Neuron (in vitro differentiated cells): Measurements from ENCODE around the gene ARHGAP42.
"Not testable (repeated sequence)": the region's sequence is repeated elsewhere in the genome, so short reads cannot be mapped to it uniquely, and the experiment has no call there.

Experiments used
- H2AFZ ChIP-seq: one replicate; pipeline ENCODE4 v1.6.1; 2013; ENCODE audit warnings: low read depth, mild to moderate bottlenecking, inconsistent platforms, low read length, moderate library complexity
- H3K27me3 ChIP-seq: one replicate; pipeline ENCODE4 v1.6.1; 2013; ENCODE audit warnings: low read length; ENCODE audit not compliant: insufficient read depth
- H3K36me3 ChIP-seq: one replicate; pipeline ENCODE4 v1.6.1; 2013; ENCODE audit warnings: low read length; ENCODE audit not compliant: insufficient read depth
- H3K4me1 ChIP-seq: one replicate; pipeline ENCODE4 v1.6.1; 2013; ENCODE audit warnings: low read length; ENCODE audit not compliant: insufficient read depth
- H3K4me3 ChIP-seq: 2 replicates; pipeline ENCODE4 v1.5.1; 2013; ENCODE audit warnings: mild to moderate bottlenecking, low read length, moderate library complexity
- H3K9me3 ChIP-seq: one replicate; pipeline ENCODE4 v1.6.1; 2013; ENCODE audit warnings: low read length

The ARHGAP42 gene

GRCh38 chr11:100741866-100742625 lies 55.0 kb downstream of the ARHGAP42 start:
- Histone ChIP-seq H2AFZ (no peak overlapping the region), H3K36me3 (no peaks in the 10 kb centered on the region)

GRCh38 chr11:100746448-100746847 lies 59.4 kb downstream of the ARHGAP42 start:
- H3K27me3 ChIP-seq: no peaks in the 10 kb centered on the region
- H3K4me3 ChIP-seq: no peak overlapping the region
- no peaks in the 10 kb centered on the region for H3K36me3 ChIP-seq
- no peaks in the 10 kb centered on the region for H3K9me3 ChIP-seq
- no peaks in the 10 kb centered on the region for H3K4me1 ChIP-seq
- no peak overlapping the region for H2AFZ ChIP-seq

More at GRCh38 chr11:100741866-100742625, 55.0 kb downstream of the ARHGAP42 start:
- Histone ChIP-seq H3K9me3 (no peaks in the 10 kb centered on the region), H3K27me3 (no peaks in the 10 kb centered on the region), H3K4me1 (peaks cover 20% of the 10 kb centered on the region), H3K4me3 (no peak overlapping the region)

GRCh38 chr11:100748153-100748552 lies 61.1 kb downstream of the ARHGAP42 start:
- Histone ChIP-seq H3K27me3 (no peaks in the 10 kb centered on the region), H2AFZ (no peak overlapping the region), H3K36me3 (no peaks in the 10 kb centered on the region), H3K9me3 (no peaks in the 10 kb centered on the region), H3K4me1 (no peaks in the 10 kb centered on the region), H3K4me3 (no peak overlapping the region)

- not testable (repeated sequence) for H3K36me3 ChIP-seq, H3K9me3 ChIP-seq, H3K4me1 ChIP-seq, H3K27me3 ChIP-seq, H3K4me3 ChIP-seq, H2AFZ ChIP-seq
Observed at GRCh38 chr11:100749887-100750565, 62.9 kb downstream of the ARHGAP42 start.

GRCh38 chr11:100750566-100750891 lies 63.4 kb downstream of the ARHGAP42 start:
- not testable (repeated sequence) for H3K4me3 ChIP-seq, H3K27me3 ChIP-seq, H3K4me1 ChIP-seq, H3K36me3 ChIP-seq, H3K9me3 ChIP-seq, H2AFZ ChIP-seq

GRCh38 chr11:100752371-100753171 lies 65.5 kb downstream of the ARHGAP42 start:
- Histone ChIP-seq H3K4me1 (peaks cover 3% of the 10 kb centered on the region), H2AFZ (no peak overlapping the region), H3K27me3 (no peaks in the 10 kb centered on the region), H3K9me3 (no peaks in the 10 kb centered on the region), H3K4me3 (no peak overlapping the region), H3K36me3 (no peaks in the 10 kb centered on the region)

- no peaks in the 10 kb centered on the region for H3K36me3 ChIP-seq
- H3K9me3 ChIP-seq: no peaks in the 10 kb centered on the region
- H3K27me3 ChIP-seq: no peaks in the 10 kb centered on the region
- peaks cover 3% of the 10 kb centered on the region for H3K4me1 ChIP-seq
- no peak overlapping the region for H3K4me3 ChIP-seq
- H2AFZ ChIP-seq: no peak overlapping the region
Observed at GRCh38 chr11:100753172-100753543, 66.1 kb downstream of the ARHGAP42 start.

- Histone ChIP-seq H2AFZ (no peak overlapping the region), H3K4me1 (peaks cover 3% of the 10 kb centered on the region), H3K9me3 (no peaks in the 10 kb centered on the region), H3K36me3 (no peaks in the 10 kb centered on the region), H3K4me3 (no peak overlapping the region), H3K27me3 (no peaks in the 10 kb centered on the region)
Observed at GRCh38 chr11:100753571-100753970, 66.5 kb downstream of the ARHGAP42 start.

- Histone ChIP-seq H2AFZ (no peak overlapping the region), H3K4me3 (no peak overlapping the region), H3K4me1 (peaks cover 3% of the 10 kb centered on the region), H3K9me3 (no peaks in the 10 kb centered on the region), H3K27me3 (no peaks in the 10 kb centered on the region), H3K36me3 (no peaks in the 10 kb centered on the region)
Observed at GRCh38 chr11:100756559-100756958, 69.5 kb downstream of the ARHGAP42 start.

- H3K27me3 ChIP-seq: no peaks in the 10 kb centered on the region
- no peak overlapping the region for H3K4me3 ChIP-seq
- no peaks in the 10 kb centered on the region for H3K9me3 ChIP-seq
- no peaks in the 10 kb centered on the region for H3K36me3 ChIP-seq
- H2AFZ ChIP-seq: no peak overlapping the region
- H3K4me1 ChIP-seq: peaks cover 3% of the 10 kb centered on the region
Observed at GRCh38 chr11:100757646-100758045, 70.6 kb downstream of the ARHGAP42 start.

GRCh38 chr11:100759106-100759505 lies 72.0 kb downstream of the ARHGAP42 start:
- H3K27me3 ChIP-seq: no peaks in the 10 kb centered on the region
- no peak overlapping the region for H3K4me3 ChIP-seq
- H3K36me3 ChIP-seq: no peaks in the 10 kb centered on the region
- H3K9me3 ChIP-seq: no peaks in the 10 kb centered on the region
- H3K4me1 ChIP-seq: peaks cover 3% of the 10 kb centered on the region
- no peak overlapping the region for H2AFZ ChIP-seq

- H3K27me3 ChIP-seq: no peaks in the 10 kb centered on the region
- H3K9me3 ChIP-seq: no peaks in the 10 kb centered on the region
- no peak overlapping the region for H3K4me3 ChIP-seq
- peaks cover 3% of the 10 kb centered on the region for H3K4me1 ChIP-seq
- H2AFZ ChIP-seq: no peak overlapping the region
- no peaks in the 10 kb centered on the region for H3K36me3 ChIP-seq
Observed at GRCh38 chr11:100759856-100760255, 72.8 kb downstream of the ARHGAP42 start.

- no peaks in the 10 kb centered on the region for H3K27me3 ChIP-seq
- H3K9me3 ChIP-seq: no peaks in the 10 kb centered on the region
- H3K4me3 ChIP-seq: no peak overlapping the region
- H3K36me3 ChIP-seq: no peaks in the 10 kb centered on the region
- peaks cover 3% of the 10 kb centered on the region for H3K4me1 ChIP-seq
- no peak overlapping the region for H2AFZ ChIP-seq
Observed at GRCh38 chr11:100760744-100761143, 73.7 kb downstream of the ARHGAP42 start.
